ENCODE results near the gene RREB1.
A peak's percentile ranks its signal among the peaks of the same experiment; 100 is the strongest.
"Not testable (repeated sequence)": the region's sequence is repeated elsewhere in the genome, so short reads cannot be mapped to it uniquely, and the experiment has no call there.

Gene RREB1

DNA sequence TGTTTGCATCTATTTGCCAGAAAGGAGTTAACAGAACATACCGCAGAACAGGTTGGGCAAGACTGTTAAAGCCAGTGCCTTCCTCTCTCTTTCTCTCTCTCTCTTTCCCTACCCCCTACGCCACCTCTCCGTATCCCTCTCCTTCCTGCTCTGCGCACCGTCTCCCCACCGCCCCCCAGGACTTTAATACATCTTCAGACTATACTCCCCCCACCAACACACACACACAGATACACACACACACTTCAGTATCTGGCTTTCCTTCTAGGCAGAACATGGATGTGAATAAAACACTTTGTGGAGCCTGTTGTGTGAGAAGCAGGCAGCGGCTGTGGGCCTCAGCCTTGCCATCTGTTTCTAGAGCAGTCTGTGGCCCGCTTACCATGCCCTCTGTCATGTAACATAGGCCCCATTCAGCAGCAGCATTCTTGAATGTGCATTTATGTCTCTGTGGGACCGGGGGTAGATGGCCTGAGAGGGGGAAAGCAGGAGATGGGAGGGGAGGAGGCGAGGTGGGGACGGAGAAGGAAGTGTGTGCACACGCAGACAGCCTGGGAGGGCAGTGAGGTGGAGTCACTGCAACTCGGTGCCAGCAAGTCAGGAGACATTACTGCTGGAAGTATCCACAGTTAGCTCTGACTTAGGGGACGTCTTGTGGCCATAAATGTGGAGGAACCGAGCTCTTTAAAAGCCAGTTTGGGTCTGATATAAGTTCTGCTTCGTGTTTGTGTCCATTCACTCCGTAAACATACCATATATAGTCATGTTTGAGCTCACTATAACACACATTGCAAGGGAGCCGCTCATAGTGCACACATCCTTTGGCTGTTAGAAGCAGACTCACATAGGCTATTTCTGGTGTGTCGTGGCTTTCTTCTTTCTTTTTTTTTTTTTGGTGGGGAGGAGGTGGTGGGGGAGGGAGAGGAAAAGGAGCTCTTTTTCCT is 38.4 kb downstream of the RREB1 start:
- DNase-seq (ENCODE audit: low read depth), result peak; percentile 24

DNA sequence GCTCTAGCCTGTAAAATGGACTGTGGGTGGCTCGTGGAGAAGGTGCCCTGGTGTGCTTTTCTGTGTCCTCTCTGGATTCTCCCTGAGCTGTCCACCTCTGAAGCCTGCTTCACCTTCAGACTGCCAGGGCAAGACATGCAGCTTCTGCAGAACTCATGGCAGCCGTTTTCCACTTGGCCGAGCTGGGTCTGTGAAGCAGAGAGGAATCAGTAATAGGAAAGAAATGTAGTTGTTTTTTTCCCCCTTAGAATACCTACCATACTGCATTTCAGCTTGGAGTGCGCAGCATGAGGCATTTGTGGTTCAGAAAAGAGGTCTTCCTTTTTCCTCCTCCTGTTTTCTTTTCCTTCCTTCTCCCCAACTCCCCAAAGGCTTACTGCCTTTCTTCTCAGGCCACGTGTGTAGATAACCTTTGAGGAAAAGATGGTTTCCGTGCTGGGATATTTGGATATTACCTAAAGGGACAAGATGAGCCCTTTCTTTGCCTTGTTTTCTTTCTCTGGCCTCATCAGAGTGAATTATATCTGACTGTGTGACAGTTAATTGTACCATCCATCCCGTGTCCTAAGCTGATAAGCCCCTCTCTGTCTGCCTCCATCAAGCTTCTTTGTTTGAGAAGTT is 39.4 kb downstream of the RREB1 start:
- DNase-seq (ENCODE audit: low read depth), result no peak

GRCh38 chr6:7148100-7148822 is 40.5 kb downstream of the RREB1 start:
- peak; percentile 41 for DNase-seq (ENCODE audit: low read depth)

DNA sequence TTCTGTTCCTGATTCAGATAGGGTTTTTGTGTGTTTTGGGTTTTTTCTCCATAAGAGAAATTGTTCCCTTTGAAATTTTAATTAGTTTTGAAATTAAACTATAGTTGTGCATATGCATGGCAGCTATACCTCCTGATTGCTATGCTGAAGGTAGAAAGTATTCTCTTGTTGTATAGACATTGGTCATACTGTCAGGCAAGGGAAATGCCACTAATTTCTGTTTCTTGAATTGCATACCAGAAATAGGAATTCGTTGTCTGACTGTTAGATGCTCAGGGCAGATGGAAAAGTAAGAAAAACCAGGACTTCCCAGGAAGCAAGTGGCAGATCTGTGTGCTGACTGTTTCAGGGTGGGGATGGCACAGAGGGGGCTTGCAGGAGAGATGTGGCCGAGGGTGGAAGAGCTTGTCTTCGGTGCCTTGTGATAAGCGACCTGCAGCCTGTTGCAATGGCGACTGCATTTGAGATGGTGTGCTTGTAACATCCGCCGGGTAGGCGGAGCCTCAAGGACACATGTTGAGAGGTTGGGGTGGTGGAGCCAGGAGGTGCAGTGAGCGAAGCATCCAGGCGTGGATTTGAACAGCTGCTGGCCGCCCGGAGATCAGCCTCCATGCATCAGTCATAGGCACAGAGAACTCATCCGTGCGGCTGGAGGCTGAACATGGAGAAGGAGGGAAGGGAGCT is 42.8 kb downstream of the RREB1 start:
- DNase-seq (ENCODE audit: low read depth), result no peak

DNA sequence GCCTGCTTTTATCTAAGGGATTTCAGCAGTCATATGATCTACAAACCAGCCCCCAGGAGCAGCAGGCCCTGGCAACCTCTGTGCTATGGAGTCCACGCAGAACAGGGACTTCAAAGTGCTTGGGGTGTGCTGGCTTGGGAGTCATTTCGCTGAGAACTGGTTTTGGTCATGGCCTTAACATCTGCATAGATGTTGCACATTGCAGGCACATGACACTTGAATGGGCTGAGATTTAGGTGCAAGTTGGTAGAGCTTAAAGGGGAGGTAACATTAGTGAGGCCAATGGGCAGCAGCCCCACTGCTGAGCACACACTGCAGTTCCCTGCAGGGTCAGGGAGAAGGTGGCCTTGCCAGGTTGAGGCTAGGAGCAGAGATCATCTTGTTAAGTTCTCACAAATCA is 43.6 kb downstream of the RREB1 start:
- DNase-seq (ENCODE audit: low read depth), result no peak

GRCh38 chr6:7152462-7152861 is 44.7 kb downstream of the RREB1 start:
- DNase-seq (ENCODE audit: low read depth), result no peak

DNA sequence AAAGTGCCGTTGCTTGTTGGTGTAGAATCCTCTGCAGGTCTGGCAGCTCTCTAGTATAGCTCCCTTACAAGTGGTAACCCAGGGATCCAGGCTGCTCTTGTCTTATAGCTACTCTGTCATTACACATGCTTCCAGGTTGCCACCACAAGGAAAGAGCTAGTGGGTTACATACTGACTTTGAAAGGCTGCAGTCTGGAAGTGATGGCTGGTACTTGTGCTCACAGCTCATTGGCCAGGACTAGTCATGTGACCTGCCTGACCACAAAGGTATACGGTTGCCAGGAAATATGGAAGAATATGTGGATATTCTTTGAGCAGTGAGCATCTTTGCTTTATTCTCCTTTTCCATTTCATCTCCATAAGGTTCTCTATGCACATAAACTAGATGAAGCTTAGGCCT is 46.0 kb downstream of the RREB1 start:
- DNase-seq (ENCODE audit: low read depth), result no peak

DNA sequence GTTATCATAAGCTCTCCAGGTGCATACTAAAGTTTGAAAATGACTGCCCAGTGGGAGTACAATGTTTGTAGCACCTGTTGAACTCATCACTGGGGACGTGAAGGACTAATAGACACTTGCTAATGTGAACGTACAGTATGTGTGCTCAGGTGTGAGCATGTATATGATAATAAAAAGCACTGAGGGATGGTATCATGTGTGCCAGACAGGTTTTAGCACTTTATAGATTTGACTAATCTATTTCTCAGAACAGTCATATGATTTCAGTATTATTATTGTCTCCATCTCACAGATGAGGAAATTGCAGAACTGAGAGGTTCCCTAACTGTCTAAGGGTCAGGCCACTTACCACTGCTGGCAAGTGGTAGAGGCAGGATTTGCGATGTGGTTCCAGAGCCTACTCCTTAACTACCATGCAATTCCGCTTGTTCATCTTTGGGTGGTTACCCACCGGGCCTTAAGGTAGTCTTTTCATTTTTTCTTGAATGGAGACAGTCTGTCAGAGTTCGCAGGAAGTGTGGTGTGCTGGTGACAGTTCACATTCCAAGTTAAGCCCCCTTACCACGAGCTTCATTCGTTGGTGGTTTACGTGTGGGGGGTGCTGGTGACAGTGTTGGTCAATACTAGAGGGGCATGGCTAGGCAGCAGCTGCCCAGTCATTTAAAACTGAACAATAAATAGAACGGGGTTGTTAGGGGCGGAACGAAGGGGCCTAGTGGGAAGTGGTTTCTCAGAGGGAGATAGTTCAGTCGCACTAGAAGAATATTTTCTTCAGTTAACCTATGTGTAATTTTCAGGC is 46.8 kb downstream of the RREB1 start:
- no peak for DNase-seq (ENCODE audit: low read depth)

DNA sequence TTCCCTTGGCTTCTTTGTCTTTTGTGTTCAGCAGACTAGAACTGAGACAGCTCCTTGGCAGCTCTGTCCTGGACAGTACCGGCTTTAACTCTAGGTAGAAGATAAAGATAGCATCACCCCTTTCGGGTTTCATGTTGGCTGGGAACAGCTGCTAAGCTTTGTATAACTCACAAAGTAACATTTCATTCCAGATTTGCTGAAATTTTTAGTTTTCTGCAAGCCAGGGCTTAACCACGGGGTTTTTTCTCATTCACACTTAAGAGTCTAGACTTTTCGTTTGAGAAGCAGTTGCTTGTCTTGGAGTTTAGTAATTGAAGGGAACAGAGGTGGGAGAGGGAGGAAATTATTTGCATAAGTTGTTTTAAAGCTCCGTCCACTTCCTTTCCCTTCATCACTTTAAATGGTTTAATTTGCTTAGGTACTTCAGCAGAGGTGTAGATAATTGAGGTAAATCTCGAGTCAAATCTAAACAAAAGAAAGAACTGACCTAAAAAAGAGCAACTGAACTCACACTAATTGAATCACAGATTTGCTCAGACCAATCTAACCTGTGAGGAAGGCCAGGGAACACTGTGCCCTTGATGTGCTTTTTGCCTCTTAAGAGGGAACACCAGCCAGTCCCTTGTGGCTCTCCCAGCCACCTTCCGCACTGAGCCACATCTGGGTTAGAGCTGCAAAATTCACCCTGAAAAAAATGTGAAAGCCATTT is 48.3 kb downstream of the RREB1 start:
- no peak for DNase-seq (ENCODE audit: low read depth)

DNA sequence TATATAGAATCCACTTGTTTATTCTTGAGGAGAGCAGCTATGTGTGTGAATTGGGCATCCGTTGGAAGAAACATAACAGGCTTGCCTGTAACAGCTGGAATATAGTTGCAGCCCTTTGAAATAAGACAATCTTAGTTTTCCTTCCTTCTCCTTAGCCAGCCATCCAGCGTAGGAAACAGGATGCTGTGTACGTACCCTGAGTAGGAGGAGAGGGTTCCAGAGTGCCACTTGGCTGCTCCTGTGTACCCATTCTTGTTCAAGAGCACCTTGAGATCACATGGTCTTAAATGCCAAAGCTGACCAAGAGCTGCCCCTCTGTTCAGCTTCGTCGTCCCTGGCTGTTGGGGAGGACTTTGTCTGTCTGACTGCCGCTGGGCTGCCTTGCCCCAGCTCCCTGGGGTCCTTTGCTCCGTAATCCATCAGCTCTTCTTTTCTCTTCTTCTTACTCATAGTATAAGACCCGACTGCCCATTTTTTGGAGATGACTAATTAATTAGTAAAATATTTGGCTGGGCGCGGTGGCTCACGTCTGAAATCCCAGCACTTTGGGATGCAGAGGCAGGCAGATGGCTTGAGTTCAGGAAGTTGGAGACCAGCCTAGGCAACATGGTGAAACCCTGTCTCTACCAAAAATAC is 49.0 kb downstream of the RREB1 start:
- peak; percentile 23 for DNase-seq (ENCODE audit: low read depth)

- DNase-seq (ENCODE audit: low read depth), result not testable (repeated sequence)
Observed at GRCh38 chr6:7157307-7157706, 49.5 kb downstream of the RREB1 start.

- DNase-seq (ENCODE audit: low read depth), result no peak
Observed at GRCh38 chr6:7157752-7158616, 50.2 kb downstream of the RREB1 start.

DNA sequence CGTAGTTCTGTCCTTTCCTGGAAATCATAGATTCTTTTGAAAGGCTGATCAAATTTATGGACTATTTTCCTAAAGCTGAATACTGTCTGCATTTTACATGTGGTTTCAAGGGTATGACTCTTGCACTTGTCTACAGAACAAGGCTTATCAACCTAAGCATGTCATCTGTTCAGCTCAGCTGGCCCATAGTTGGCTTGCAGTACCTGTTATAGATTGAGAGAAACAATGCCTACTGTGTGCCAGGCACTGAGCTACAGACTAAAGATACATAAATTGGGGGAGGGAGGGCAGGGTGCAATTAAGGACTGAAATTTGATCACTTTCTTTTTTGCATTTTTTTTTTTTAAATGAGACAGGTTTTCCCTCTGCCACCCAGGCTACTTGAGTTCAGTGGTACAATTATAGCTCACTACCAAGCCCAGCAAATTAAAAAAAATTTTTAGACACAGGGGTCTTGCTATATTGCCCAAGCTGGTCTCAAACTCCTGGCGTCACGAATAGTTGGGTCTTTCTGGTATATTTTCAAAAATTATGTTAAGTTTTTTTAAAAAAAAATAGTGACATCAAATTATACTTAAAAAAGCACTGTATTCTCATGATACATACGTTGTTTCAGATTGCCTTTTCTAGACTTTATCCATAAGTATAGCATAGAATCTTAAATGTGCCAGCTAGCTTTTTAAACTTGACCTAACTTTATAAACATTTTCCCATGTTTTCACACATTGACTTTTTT is 52.2 kb downstream of the RREB1 start:
- no peak for DNase-seq (ENCODE audit: low read depth)

DNA sequence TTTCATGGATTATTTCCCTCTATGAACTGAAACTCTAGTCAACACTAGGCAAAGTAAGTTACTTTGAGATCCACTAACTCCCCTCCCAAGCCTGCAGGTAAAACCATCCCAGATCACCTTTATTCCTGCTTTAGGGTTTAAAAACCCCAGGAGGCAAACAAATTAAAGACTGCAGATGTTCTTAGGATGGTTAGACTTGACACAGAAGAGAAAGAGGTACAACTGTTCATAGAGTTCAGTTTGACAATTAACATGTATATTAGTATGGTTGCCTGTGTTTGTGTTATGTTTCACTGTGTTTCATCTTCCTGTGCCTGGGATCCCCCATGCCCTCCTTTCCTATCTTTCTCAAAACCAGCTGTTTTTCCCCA is 53.5 kb downstream of the RREB1 start:
- no peak for DNase-seq (ENCODE audit: low read depth)

DNA sequence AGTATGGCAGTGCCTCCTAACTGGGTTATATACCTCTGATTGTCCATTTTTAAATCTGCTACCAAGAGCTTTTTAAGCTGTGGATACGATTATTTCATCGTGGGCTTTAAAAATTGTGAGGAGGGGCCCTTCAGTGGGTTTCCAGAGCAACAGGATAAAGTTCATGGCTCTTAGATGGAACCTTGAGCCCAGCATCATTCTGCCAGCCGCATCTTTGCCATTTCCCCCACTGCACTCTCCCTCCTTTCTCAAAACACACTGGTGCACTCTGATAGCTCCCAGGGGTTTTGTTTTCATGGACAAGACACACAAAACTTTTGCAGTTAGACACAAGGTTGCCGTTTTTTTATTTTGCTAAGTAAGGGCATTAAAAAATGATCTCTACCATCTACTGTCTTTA is 54.1 kb downstream of the RREB1 start:
- no peak for DNase-seq (ENCODE audit: low read depth)

DNA sequence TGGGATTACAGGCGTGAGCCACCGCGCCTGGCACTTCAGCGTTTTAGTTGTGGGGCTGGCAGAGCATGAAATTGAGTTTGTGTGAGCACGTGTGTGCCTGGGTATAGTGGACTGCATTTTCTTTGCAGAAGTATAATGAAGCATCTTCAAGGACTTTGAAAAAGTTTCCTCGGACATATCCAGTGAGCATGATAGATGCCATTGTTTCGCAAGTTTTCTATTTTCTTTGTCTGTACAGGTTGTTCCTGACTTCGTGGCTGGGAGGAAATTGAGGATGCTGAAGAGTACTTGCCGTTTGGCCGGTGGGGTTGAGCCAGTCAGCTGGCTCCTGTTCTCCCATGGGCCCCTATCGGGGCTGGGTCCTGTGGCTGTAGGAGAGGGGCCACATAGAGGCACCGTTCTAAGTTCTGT is 55.9 kb downstream of the RREB1 start:
- no peak for DNase-seq (ENCODE audit: low read depth)

- no peak for DNase-seq (ENCODE audit: low read depth)
Observed at GRCh38 chr6:7164536-7165001, 56.8 kb downstream of the RREB1 start.
